HS-27A (cell line): Measurements from ENCODE around the gene ACSL6.

Experiments used
- DNase-seq: peaks from one replicate; pipeline ENCODE4 v3.0.0-alpha.2; 2012; ENCODE audit warnings: low read depth, missing footprints

The ACSL6 gene

GRCh38 chr5:132046880-132047299, 35.4 kb upstream of the ACSL6 start:
- DNase-seq, result no peak

GRCh38 chr5:132044207-132044606, 32.7 kb upstream of the ACSL6 start:
- DNase-seq, result no peak

- no peak for DNase-seq
Measured at GRCh38 chr5:132037353-132037752, 25.9 kb upstream of the ACSL6 start.

DNA sequence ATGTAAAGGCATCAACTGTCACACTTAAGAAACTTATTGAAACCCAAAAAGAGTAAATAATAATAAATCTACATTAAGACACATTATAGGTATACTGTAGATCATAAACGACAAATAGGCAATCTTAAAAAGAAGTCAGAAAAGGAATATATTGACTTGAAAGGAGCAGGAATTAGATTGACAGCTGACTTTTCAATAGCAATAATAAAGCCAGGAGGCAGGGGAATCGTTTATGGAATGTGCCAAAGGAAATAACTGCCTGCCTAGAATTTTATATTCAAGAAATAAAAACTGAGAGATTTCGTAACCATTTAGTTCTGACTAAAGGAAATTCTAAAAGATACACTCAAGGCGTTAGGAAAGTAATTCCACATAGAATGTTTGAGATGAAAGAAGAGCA, 21.7 kb upstream of the ACSL6 start:
- no peak for DNase-seq

DNA sequence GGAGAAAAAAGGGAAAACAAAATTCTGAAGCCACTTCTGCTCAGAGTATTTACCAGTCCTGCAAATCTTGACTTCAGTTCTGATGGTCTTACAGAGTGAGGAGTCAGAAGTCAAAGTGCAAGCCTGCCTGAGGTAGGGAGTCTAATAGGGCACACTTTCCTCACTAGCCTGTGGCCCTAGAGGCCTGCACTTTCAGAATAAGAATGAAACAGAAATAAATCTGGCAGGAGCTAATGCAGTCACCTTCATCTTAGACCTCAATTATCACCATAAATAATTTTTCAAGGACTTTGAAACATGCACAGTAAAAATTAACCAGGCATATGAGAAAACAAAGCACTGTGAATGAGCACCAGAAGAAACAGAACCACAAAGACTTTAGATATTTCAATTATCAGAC, 20.7 kb upstream of the ACSL6 start:
- no peak for DNase-seq

GRCh38 chr5:132030610-132031009, 19.2 kb upstream of the ACSL6 start:
- DNase-seq, result no peak

DNA sequence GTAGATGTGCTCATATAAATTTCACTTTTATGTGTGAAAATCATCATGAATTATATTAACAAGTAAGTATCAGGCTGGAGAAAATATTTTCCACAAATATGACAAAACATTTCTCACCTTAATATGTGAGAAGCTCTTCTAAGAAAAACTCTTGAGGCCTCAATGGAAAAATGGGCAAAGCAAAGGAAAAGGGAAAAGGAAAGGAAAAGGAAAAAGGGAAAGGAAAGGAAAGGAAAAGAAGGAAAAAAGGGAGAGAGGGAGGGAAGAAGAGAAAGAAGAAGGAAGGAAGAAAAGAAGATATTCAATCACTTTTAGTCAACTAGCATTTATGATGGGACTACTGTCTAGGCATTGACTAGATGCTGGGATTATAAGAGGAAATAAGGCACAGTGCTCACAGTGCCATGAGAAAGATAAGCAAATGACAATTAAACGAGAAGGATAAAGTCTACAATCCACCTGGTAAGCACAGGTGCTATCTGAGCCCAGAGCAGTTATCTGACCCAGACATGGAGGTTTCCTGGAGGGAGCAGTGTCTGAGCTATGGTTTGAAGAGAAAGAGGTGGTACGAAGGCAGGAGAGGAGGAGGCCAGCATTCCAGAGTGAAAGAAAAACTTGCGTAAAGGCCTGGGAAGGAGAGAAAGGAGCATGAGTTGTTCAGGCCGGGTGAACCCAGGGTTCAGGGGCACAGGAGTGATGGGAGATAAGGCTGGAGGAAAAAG, 18.3 kb upstream of the ACSL6 start:
- no peak for DNase-seq

- no peak for DNase-seq
Measured at GRCh38 chr5:132027027-132027426, 15.6 kb upstream of the ACSL6 start.

GRCh38 chr5:132026516-132027008, 15.1 kb upstream of the ACSL6 start:
- DNase-seq, result no peak

DNA sequence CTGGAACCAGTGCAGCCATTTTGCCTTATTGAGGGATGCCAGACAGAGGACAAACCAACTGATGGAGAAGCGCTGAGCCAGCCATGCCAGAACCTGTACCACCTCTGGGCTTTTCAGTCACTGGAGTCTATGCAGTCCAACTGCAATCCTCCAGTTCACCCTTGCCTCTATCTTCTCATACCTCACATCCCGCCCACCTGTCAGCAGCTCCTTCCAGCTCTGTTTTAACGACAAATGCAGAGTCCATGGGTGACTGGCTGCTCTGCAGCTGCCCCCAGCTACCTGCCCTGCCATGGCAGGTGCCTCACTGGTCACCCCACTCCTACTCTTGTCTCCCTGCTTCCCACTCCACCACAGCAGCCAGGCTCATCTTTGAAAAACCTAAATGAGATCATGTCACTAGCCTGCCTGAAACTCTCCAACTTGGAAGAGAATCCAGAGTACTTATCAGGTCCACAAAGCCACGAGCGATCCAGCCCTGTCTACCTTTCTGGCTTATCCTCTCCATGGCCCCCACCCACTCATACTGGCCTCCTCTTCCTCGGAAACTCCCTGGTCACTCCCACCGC, 14.0 kb upstream of the ACSL6 start:
- DNase-seq, result no peak

DNA sequence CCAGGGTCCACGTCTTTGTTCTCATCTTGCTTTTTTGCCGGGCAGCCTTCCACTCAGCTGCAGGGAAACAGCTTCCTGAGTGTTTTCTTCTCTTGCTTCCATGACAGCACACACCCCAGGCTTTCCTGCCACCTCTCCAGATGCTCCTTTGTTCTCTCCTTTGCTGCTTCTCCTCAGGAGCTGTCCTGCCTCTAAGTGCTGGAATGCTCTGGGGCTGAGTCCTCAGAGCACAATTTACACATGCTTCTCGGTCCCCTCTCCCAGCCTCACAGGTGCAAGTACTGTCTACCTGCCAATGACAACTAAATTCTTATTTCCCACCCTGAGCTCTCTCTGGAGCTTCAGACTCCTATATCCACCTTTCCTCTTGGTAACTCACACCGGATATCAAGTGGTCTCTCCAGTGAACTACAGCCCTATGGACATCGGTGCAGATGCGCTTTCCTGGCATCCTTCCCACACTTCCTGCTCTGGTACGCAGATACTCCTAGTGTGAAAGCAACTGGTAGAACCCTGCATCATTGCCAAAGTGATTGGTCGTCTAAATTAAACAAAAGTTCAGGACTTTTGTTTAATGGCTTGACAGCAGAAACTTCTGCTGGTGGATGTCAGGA, 13.4 kb upstream of the ACSL6 start:
- DNase-seq, result no peak

DNA sequence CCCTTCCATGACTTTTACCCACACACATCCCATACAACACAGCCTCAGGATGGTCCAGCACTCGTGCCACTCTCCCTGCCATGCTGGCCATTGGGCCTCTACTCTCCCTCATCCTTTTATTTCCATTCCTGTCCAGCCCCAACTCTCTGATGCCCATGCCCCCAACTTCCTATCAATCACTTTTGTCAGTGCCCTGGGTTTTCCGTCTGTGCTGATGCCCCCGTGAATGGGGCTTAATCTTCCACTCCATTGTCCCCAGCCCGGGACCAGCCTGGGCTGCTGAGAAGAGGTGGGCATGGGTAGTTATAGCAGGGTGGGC, 12.6 kb upstream of the ACSL6 start:
- no peak for DNase-seq

DNA sequence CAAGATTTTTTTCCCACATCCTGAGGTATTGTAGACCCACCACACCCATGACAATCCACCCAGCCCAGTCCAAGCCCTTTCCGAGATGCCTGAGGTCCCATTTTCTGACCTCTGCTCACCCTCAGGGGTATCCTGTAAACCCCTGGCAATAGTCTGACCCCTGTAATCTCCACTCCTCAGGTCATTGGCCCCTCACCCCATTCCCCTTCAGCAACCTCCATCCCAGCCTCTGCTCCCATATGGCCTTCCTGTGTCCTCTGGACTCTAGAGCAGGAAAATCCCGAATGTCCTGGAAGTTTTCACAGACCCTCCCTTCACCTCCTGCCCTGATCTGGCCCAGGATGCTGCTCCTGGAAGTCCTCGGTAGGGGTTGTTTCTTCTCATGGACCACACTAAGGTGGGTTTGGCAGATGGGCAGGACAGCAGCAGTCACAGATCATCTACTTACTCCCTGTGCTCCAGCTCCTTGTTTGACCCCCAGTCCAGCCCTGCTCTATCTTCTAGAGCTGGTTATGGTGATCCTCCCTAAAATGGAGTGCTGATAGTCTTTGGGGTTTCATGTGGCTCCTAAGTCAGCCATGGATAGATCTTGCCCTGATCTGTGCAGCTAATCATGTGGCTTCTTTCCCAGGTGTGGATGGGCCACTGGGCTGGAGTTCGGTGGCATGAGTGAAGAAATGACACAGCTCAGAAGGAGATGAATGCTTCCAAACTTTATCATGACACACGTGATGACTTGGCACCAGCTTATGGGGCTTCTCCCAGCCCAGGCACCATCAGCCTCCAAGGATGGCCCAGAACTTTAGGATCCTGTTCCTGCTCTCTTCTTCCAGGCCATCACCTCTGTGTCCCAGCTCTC, 12.0 kb upstream of the ACSL6 start:
- DNase-seq, result no peak

- no peak for DNase-seq
Measured at GRCh38 chr5:132022737-132023136, 11.3 kb upstream of the ACSL6 start.

GRCh38 chr5:132021654-132022053, 10.2 kb upstream of the ACSL6 start:
- DNase-seq, result no peak

- DNase-seq, result no peak
Measured at GRCh38 chr5:132020568-132021339, 9.3 kb upstream of the ACSL6 start.

DNA sequence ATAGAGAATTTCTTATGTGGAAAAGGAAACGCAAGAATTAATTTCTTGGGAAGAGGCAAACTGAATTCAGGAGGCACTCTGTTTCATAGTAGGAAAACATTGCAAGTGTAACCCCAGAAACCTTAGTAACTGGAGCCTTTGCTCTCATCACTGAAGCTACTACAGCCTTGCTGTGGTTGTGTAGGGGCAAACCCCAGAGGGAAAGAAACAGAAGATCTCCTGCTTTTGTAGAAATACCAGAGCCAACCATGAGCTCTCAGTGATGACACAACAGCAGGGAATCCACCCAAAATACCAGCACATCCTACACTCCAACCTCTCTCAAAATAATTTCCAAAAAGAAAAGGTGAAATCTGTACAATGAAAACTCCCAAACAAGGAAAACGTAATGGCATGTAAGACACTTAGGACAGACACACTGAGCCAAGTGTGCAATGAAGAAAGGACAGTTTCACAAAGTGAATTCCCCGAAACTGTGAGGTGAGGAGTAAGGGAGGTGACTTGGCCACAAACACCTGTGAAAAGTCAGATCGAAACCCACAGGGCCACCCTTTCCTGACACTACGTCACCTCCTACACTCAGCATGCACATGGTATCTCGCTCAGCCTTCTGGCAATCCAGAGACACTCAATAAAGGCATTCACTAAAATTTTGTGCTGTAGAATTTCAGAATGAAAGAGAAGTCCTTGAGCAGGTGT, 8.5 kb upstream of the ACSL6 start:
- DNase-seq, result no peak

DNA sequence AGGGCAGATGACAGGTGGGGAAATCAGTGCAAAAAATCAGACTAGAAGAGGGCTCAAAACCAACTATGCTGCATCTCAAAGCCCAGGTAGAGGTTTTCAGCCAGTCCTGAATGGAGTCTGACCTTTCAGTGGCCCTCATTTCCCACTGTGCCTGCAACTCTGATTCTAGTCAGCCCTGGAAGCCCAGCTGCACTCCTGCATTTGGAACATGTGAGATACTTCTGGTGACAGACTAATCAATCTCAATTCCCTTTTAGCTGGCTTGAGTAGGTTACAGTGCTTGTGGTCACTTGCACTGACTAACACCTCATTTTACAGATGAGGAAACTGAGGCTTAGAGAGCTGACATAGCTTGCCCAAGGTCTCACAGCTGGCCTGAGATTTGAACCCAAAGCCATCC, 7.9 kb upstream of the ACSL6 start:
- DNase-seq, result no peak

GRCh38 chr5:132017738-132018625, 6.5 kb upstream of the ACSL6 start:
- DNase-seq, result no peak

DNA sequence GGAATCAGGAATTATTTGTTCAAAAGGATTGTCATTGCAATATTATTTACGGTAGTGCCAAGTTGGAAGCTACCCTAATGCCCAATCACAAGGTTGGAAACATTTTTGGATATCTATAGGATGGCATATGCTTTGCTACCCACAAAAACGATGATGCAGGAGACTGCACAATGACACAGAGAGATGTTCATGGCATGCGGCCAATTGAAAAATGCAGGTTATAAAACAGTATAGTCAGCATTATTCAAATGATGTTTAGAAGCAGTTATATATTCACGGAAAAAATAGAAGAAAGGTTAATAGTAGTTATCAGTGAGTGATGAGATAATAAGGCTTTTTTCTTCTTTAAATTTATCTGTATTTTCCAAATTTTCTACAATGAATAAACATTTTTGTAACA, 5.9 kb upstream of the ACSL6 start:
- DNase-seq, result no peak
